GM21717 (cell line): ENCODE measurements around the gene ILRUN.
"Not testable (repeated sequence)": the region's sequence is repeated elsewhere in the genome, so short reads cannot be mapped to it uniquely, and the experiment has no call there.

Experiments used
- ATAC-seq: cut with Tn5 transposase; IDR thresholded peaks from one replicate; pipeline ENCODE4 v1.9.1; 2021; ENCODE audit warnings: mild to moderate bottlenecking, moderate library complexity; ENCODE audit not compliant: unreplicated experiment

Gene ILRUN

DNA sequence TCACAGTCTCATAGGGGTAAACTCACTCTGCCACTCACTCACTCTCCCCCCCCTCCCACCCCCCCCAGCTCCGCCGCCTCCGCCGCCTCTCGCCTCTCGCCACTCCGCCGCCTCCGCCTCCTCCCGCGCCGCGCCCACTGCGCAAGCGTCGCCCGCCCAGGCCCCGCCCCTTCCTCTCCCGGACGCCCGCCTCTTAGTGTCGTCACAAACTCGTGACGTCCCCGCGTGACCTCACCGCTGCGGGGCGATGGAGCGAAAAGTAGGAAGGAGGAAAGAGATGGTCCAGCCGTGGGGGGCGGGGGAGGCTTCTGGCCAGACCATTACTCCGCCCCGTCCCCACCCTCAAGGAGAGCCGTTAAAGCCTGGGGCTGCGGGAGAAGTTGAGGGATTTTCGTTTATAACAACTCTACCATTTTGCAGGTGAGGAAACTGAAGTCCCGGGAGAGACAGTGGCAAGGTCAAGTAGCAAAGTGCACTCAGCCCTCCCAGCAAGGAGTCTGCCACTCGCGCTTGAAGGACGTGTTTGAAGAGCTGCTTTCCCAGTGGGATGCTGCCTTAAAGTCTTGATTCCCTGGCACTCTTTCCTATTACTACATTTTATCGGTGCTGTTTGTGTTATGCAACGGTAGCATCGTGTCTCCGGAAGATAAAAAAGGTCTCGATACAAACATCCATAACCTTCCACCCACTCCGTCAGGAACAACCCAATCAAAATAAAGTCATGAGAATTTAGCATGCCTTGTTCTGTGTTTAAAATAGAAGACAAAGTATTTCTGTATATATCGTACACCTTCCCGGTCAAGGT is at the start of gene ILRUN:
Gene ILRUN, minus strand, starts transcription at position 29 of the 805 bp plus-strand sequence. CDS start 164 bp downstream, outside the sequence.
- ATAC-seq, result peak; percentile 63

DNA sequence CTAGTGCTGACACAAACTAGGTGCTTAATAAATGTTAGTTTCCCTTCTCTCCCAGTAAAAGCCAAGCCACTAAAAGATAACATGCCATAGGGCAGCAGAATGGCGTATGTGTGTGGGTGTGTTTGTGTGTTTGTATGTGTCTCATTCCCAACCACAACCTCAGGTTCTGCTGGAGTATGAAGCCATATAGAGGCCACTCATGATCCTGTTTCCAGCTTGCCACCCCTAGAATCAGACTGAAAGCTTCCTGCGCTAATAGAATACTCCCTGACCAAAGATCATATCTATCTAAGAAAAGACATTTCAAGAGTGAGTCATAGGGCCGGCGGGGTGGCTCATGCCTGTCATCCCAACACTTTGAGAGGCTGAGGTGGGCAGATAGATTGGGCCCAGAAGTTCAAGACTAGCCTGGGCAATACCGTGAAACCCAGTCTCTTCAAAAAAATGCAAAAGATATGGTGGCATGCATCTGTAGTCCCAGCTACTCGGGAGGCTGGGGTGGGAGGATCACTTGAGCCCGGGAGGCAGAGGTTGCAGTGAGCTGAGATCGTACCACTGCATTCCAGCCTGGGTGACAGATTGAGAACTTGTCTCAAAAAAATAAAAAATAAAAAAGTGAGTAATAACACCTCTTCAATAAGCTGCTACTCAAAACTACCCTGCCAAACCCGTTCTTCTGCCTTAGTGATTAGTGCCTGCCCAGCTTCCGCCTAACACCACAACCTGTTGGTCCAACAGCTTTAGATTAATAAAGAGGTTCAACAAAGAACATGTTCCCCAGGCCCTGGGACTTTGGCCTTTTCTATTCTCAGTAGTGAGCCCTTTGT is 48.9 kb upstream of the ILRUN start:
- no peak for ATAC-seq

DNA sequence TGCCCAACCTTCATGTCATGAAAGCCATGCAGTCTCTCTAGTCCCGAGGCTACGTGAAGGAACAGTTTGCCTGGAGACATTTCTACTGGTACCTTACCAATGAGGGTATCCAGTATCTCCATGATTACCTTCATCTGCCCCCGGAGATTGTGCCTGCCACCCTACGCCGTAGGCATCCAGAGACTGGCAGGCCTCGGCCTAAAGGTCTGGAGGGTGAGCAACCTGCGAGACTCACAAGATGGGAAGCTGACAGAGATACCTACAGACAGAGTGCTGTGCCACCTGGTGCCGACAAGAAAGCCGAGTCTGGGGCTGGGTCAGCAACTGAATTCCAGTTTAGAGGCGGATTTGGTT is 47.7 kb upstream of the ILRUN start:
- not testable (repeated sequence) for ATAC-seq

DNA sequence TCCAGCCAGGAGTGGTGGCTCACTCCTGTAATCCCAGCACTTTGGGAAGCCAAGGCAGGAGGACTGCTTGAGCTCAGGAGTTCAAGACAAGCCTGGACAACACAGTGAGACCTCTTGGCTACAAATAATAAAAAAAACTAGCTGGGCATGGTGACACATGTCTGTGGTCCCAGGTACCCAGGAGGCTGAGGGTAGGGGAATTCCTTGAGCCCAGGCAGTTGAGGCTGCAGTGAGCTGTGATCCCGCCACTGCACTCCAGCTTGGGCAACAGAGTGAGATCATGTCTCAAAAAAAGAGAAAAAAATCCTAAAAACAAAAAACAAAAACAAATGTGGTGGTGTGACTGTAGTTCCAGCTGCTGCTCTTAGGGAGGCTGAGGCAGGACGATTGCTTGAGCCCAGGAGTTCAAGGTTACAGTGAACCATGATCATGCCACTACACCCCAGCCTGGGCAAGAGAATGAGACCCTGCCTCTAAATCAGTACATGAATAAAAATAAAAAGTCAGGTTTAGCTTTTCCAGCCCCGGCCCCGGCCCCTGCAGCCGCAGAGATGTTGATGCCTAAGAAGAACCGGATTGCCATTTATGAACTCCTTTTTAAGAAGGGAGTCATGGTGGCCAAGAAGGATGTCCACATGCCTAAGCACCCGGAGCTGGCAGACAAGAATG is 47.2 kb upstream of the ILRUN start:
- ATAC-seq, result no peak

DNA sequence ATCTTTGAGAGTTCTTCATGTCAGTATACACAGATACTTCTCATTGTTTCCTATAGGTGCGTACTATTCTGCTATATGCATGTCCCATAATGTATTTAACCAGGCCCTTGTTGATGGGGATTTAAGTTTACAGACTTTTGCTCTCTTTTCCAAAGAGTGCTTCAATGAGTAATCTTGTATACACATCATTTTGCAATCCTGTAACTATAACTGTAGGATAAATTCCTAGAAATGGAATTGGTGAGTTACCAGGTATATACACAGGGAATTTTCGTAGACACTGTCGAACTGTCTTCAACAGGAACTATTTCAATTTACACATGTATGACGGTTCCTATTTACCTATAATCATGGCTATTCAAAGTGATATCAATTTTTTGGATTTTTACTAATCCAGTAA is 45.5 kb upstream of the ILRUN start:
- ATAC-seq, result no peak

DNA sequence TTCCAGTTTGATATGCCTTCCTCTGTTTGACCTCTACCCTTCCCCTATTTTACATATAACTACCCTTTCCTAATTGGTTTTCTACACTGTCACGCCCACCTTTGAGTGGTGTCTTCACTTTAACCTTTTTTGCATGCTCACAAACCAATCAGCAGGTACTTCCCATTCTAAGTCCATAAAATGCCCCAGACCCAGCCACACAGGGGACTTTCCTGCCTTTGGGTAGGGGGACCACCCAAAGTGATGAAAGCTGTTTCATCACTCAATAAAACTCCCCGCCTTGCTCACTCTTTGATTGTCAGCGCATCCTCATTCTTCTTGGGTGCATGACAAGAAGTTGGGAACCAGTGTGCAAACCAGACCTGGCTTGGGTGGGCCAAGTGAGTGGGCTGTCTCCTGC is 40.3 kb upstream of the ILRUN start:
- no peak for ATAC-seq

DNA sequence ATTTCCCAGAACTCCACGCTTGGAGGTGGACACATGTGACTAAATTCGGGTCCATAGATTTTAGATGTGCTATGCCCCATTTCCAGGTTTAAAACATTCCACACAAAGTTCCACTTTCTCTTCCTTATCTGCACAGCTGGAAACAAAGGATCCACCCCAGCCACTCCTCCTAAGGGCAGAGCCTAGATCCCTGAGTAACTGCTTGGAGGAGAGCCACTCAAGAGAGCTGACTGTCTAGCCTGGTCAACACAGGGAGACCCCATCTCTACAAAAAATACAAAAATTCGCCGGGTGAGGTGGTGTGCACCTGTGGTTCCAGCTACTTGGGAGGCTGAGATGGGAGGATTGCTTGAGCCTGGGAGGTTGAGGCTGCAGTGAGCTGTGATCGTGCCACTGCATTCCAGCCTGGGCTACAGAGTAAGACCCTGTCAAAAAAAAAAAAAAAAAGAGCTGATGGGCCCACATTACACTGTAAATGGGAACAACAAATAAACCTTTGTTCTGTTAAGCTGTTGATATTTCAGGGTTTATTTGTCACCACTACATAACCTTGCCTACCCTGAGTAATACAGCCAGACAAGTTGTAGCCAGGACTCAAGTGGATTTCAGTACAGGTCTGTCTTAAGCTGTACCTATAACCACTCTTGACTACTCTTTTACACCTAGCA is 35.0 kb upstream of the ILRUN start:
- no peak for ATAC-seq

DNA sequence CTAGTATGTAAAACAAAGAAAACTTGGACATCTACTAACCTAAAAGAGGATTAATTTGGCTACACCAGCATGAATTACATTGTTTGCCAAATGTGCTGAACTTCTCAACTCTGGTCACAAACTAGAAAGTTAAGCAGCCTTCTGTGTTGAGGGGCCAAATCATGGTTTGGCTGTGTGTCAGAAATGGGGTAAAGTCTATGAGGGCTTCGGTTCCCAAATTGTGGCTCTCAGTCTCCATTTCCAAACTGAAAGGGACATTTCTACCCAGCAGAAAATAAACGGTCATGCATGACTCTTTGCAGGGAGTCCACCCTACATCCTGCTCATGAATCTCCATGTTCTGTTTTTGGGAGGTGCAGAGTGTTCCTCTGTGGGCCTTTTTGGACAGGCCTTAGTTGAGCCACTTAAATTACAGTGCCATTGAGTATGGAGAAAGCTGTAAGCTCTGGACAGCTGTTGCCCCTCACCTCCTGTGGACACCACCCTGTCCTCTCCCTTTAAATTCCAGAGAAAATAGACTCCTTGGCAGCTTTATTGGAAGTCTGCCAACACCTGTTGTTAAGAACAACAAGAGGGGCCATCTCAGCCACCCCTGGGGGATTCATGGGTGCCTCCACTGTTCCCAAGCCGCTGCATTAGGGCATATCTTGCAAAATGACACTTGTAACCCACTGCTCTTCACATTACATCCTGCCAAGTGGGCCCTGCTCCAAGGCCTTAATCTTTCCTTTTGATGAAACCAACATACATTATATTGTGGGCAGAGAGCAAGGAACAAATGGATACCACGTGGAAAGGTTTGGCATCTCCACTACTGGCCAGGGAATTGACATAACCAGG is 33.3 kb upstream of the ILRUN start:
- ATAC-seq, result no peak

DNA sequence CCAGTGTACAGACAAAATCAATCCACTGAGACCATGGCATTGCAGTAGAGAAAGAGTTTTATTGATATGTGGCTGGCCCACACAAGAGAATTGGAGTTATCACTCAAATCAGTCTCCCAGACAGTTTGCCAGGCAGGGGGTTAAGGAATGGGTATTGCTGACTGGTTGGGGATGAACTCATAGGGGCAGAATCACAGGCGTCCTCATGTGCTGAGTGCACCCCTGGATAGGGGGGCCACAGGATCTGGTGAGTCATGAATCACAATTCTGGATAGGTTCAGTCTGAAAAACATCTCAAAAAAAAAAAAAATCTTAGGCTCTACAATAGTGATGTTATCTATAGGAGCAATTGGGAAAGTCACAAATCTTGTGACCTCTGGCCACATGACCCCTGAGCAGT is 29.5 kb upstream of the ILRUN start:
- no peak for ATAC-seq

DNA sequence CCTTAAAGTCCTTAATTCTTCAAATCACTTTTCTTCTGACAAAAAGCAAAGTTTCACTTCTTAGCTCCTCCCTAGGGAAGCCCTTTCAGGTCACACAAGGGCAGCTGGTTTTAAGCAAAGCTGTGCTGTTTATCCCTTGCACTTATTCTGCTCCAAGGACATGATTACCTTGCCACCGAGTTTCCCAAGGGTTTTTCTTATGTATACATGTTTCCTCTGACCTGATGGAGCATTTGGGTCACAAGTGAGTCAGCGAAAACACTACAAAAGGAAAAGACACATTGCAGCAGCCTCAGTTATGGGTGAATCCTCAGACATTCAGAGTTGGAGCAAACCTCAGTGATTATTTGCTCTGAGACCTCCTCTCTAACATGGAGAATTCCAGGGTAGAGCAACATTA is 26.6 kb upstream of the ILRUN start:
- no peak for ATAC-seq

DNA sequence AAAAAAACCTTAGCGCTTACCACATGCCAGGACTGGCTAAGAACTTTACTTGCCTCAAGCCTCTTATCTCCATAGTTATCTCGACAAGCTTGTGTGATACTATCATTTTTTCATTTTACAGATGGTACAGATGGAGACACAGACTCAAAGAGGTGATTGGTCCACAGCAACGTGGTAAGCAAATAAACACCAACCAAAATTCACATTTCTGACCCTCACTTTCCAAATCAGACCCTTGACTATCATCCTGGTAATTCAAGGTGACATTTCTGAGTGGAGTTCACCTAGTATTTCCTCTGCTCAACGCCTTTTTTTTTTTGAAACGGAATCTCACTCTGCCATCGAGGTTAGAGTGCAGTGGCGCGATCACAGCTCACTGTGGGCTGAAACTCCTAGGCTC is 25.9 kb upstream of the ILRUN start:
- no peak for ATAC-seq

DNA sequence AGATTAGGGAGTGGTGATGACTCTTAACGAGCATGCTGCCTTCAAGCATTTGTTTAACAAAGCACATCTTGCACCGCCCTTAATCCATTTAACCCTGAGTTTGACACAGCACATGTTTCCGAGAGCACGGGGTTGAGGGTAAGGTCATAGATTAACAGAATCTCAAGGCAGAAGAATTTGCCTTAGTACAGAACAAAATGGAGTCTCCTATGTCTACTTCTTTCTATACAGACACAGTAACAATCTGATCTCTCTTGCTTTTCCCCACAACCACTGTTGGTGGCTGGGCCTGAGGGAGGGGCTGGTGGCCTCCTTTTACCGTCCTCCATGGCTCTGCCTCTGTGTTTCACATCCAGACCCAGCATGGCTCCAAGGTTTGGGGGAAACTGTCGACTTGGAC is 23.6 kb upstream of the ILRUN start:
- not testable (repeated sequence) for ATAC-seq

DNA sequence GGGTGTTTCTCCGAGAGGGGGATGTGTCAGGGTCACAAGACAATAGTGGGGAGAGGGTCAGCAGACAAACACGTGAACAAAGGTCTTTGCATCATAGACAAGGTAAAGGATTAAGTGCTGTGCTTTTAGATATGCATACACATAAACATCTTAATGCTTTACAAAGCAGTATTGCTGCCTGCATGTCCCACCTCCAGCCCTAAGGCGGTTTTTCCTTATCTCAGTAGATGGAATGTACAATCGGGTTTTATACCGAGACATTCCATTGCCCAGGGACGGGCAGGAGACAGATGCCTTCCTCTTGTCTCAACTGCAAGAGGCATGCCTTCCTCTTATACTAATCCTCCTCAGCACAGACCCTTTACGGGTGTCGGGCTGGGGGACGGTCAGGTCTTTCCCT is 23.1 kb upstream of the ILRUN start:
- ATAC-seq, result not testable (repeated sequence)

DNA sequence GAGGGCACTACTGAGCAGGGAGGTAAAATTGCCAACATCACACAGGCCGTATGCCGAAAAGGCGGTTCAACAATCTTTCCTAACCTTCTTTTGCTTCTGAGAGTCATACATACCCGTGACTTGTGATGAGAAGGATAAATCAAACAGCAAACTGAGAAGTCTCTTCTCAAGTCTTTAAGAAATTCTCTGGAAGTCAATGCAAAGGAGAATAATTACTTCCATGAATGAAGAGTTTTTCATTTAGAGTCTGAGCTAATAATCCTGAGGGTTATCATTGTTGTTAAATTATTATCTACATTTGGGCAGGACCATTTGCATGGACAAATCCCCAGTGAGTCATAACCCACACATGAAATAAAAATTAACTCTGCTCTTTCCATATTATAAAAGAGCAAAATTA is 22.4 kb upstream of the ILRUN start:
- no peak for ATAC-seq

DNA sequence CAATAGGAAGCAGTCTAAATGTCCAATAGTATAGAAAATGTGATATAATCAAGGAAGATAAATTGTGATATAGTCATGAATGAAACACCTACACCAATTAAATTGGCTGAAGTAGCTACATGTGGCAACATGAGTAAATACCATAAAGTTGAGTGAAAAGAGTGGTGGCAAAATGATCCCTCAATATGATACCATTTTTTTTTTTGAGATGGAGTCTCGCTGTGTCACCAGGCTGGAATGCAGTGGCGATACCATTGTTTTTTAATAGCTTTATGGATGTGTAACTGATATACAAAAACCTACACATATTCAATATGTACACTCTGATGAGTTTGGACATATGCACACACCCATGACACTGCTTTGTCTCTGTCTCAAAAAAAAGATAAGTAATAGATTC is 20.9 kb upstream of the ILRUN start:
- no peak for ATAC-seq

DNA sequence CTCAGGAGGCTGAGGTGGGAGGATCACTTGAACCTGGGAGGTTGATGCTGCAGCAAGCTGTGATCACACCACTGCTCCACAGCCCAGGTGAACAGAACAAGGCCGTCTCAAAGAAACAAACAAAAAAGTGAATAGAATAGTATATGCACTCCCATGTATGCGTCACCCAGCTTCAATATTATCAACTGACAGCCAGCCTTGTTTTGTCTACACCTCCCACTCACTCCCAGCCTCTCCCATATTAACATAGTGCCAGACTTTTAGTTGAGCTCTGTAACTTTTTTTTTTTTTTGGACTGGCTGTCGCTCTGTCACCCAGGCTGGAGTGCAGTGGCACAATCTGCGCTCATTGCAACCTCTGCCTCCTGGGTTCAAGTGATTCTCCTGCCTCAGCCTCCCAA is 18.1 kb upstream of the ILRUN start:
- no peak for ATAC-seq

DNA sequence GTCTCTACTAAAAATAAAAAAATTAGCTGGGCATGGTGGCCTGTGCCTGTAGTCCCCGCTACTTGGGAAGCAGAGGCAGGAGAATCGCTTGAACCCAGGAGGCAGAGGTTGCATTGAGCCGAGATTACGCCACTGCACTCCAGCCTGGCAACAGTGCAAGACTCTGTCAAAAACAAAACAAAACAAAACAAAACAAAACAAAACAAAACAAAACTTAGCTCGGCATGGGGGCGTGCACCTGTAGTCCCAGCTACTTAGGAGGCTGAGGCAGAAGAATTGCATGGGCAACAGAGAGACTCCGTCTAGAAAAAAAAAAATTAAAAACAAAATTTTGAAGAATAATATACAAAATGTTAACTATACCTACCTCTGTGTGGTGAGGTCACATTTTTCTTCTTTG is 16.3 kb upstream of the ILRUN start:
- ATAC-seq, result not testable (repeated sequence)

DNA sequence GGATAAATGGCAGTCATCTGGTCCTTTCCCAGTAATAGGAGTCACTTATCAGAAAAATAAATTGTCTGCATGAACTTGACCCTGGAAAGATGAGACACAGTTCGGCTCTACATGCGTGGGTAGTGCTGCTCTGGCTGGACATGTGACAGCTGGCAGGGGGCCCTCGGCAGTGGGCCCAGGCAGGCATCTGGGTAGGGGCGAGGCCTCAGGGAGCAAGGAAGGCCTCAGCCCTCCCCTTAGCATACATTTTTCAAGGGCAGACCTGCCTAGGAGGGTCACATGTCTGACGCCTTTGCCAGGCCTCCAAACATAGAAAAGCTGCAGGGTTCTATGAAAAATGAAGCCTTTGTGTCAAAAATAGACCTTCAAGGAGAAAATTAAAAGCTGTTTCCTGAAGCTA is 12.8 kb upstream of the ILRUN start:
- ATAC-seq, result no peak

DNA sequence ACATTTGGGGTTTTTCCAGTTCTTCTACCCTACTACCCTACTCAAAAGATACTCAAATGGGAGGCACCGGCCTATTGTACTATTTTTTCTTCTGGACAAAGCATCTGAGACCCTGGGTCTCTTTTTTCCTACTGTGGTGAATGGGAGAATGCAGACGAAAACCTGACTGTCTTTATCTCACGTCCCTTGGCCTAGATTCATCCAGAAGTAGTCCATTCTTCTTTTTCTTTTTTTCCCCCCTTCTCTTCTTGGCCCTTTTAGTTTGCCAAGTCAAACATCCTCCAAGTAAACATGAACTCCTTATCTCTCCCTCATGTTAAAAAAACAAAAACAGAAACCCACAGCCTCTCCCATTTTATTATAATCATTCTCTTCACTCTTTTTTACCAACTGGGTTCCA is 8.7 kb upstream of the ILRUN start:
- no peak for ATAC-seq

DNA sequence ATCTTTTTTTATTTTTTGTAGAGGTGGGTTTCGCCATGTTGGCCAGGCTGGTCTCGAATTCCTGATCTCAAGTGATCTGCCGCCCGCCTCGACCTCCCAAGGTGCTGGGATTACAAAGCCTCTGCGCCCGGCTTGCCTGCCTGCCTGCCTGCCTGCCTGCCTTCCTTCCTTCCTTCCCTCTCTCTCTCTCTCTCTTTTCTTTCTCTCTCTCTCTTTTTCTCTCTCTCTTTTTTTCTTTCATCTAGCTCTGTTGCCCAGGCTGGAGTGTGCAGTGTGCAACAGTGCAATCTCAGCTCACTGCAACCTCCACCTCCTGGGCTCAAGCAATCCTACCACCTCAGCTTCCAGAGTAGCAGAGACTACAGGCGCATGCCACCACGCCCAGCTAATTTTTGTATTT is 4.6 kb upstream of the ILRUN start:
- no peak for ATAC-seq
